SIG-M5 treated with dmso at 0.1 percent for 504 hours (cell line): Measurements from ENCODE around the gene PDE1A.

ENCODE experiments used
- DNase-seq: peaks from one replicate; lab custom pipeline; 2025; ENCODE audit not compliant: unreplicated experiment; lab: John Stamatoyannopoulos, UW

The PDE1A gene

DNA sequence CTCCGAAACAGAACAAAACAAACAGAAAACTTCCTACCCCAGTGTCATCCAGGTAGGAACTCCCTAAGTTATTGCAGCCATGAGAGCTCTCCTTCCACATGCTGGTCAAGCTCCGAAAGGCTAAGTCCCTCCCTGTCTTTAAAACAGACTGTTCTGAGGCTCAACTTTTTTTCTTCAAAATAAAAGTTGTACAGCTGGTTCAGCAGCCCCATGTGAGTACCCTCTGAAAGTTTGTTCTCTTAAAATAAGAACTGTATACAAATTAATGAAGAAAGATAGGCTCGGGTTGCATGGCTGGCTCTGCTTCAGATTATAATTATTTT, at the start of gene PDE1A:
TSS of gene PDE1A (minus strand) at position 119 of the 323 bp plus-strand sequence.
- DNase-seq: no peak

DNA sequence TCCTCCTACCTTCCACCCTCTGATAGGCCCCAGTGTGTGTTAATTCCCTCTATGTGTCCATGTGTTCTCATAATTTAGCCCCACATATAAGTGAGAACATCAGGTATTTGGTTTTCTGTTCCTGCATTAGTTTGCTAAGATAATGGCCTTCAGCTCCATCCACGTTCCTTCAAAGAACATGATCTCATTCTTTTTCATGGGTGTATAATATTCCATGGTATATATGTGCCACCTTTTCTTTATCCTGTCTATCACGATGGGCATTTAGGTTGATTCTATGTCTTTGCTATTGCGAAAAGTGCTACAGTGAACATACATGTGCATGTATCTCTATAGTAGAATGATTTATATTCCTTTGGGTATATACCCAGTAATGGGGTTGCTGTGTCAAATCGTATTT, 46.8 kb upstream of the PDE1A start:
- no peak for DNase-seq

DNA sequence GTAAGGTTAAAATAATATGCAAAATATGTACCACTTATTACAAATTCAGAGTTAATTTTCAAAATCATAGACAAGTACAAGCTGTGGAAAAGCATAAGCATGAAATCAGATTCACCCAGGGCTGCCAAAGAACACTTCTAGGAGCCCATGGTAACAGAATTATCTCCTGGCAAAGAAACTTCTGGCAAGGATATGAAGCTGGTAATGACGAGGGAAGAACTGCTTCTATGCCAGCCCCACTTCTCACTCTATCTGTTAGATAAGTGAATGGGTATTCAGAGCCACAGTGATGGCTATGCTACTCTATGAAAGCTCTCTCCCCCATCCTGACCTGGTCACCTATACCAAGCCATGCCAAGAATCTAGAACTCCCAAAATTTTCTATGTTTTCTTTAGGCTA, 36.9 kb upstream of the PDE1A start:
- no peak for DNase-seq

GRCh38 chr2:182456784-182457183, 29.9 kb upstream of the PDE1A start:
- no peak for DNase-seq

DNA sequence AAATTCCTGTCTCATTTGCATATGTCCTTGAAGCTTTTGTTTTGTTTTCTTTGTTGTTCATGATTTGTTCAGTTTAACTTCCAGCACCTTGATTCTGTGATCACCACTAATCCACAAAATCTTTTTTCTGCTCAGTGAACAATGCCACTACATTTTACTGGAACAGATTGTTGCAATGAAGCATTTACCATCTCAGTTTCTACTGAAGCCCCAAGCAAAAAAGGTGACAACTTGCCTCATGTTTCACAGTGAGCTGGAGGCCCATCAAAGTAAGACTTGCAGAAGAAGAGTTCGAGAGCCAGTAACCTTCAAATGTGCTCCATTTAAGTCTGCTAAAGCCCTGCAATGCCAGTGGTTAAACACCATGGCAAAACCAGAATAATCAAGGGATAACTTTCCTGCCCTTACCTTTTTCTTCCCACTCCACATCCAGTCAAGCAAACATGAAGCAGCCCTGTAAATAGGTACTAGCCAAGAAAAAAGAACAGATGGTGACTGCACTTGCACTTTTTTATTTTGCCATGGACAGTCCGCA, 25.7 kb upstream of the PDE1A start:
- no peak for DNase-seq

GRCh38 chr2:182448371-182448770, 21.5 kb upstream of the PDE1A start:
- no peak for DNase-seq

- no peak for DNase-seq
Measured at GRCh38 chr2:182447863-182448262, 21.0 kb upstream of the PDE1A start.

DNA sequence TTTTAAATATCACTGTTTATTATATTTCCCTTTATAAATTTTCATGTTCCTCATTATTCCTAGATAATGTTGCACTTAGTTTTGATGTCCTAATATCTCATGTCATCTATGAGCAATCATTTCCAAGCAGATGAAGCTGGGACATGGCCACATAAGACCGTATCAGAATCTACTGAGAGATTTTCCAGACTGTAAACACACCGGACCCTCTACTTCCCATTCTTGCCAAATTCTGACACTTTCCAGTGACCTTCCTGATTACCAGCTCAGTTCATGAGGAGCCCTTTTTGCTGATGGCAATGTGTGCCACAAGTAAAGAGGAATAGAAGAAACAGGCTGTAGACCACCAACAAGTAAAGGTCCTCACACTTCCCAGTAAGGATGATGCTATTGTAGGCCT, 20.3 kb upstream of the PDE1A start:
- DNase-seq: no peak

DNA sequence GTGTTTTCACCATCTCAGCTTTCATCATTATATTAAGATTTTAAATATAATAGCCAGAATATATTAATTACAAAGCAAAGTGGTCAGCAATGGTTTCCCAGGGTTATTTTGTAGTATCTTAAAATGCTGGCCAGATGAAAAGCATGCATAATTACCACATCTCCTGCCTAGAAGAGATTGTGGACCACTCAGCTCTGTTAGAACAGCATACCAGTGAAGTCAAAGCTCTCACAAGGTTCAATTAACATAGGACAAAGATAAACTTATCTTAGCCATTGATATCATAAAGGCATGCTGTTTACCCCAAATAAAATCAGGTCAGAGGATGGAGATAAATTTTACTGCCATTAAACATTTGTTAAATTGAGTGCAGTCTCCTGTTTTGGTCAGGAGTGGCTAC, 19.3 kb upstream of the PDE1A start:
- DNase-seq: no peak

GRCh38 chr2:182445391-182445965, 18.6 kb upstream of the PDE1A start:
- no peak for DNase-seq

GRCh38 chr2:182444806-182445205, 18.0 kb upstream of the PDE1A start:
- DNase-seq: no peak

- no peak for DNase-seq
Measured at GRCh38 chr2:182444170-182444569, 17.3 kb upstream of the PDE1A start.

DNA sequence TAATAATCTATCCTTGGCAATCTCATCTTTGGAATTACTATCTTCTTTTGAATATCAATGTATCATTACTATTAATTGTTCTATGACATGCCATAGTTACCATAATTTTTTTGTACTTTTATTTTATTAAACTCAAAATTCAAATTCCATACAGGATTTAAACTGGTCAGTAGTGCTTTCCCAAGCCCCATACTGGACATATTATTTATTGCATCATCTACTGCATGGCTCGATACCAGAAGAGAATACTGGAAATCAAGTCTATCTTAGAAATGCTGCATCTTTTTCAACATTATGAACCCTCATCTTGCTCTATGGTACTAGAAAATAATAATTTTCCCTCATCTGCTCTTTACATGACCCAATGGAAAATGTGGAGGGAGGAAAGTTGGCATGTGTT, 9.4 kb upstream of the PDE1A start:
- no peak for DNase-seq

DNA sequence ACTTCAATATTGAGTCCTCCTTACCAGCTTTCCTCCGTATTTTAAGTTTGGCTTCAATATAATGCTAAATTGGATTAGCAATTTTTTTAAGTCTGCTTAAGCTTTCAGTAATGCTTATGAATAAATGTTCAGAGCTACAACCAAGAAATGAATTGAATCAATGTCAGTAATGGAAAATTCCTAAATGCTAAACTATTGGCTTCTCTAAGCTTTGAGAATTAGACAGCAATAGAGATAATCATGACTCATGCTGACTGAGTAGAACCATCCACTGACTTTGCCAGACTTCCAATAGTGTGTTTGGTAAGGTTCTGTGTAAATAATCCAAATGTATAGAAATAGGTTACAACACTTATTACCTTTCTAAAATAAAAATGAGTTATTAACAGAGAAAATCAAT, 8.9 kb upstream of the PDE1A start:
- no peak for DNase-seq

DNA sequence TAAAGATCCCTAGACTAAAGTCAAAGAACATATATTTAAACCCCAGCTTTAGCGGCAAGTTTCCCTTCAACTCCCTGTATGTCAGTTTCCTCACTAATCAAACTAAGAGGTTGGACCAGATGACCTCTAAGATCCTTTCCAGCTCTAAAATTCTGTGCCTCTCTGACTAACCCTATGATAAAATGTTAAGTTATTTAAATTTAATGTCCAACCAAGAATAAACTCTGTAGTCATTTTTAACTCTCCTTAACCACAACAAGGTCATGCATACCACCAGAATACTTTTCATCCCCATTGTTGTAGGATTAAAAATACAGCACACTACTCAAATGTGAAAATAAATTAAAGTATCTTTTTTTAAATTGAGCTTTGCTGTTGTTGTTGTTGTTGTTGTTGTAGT, 5.2 kb upstream of the PDE1A start:
- DNase-seq: no peak

DNA sequence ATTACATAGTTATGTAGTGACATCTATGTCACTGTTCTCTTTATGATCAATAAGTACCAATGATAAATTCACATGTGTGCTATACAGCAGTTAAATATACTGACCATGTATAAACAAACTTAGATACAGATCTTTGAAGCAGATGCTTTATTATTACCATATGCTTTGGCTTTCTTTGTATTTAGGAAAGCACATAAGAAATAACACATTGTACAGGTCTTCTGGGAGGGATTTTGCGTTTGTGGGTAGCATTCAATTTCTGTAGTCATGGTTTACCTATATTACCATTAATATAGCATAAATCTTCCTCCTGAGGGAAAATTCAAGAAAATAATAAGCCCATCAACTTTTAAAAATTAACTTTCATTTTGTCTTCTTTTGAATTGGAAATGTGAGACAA, 1.6 kb upstream of the PDE1A start:
- DNase-seq: no peak

DNA sequence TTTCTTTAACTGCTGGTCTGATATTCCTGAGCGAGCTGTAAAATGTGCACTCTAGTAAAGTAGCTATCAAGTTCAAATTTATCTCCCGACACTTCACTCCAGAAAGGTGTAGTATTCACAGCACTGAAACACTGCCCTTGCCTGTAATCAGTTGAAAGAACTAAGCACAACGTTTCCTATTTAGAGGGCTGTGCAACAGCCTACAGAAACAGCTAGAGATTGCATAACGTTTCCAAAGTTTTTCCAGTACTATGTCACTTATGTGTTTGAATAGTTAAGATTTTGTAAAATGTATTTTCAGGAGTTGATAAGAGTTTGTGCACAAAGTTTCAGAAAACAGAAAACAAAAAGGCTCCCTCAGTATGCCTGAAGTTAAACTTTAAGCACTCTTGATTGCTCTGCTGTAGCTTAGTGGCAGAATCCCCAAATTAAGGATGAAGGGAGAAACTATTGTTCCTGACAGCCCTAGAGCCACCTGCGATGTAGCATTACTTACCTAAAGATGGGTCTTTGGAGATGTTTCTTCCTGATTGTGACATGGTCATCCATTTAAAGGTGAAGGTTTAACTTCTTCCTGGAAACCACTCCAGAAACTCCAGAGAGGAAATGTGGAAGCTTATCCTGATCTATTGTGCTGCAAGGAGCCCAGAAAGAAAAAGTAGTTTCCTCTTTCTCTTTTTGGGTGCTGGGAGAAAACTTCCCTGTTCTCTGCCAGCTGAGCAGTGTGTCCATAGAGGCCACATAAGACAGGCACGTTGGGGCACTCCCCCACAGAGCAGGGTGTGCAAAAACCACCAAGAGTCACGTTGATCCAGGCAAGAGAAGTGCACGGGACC, 536 bp downstream of the PDE1A start:
- no peak for DNase-seq

DNA sequence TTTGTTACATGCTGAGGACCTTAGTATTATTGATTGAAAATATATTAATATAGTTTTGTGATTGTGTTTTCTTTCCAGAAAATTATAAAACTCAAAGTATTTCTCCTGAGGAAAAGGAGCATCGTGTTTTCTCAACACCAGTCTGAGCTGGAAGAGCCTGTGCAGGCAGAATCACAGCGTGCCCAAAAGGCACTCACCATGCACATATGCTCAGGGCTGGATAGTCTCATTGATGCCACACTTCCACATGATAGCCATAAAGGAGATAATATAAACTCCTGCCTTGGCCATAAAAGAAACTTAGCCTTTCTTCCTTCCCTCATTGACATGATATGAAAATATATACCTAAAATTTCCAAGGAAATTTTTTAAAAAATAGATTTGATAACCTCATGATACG, 4.0 kb downstream of the PDE1A start:
- no peak for DNase-seq

DNA sequence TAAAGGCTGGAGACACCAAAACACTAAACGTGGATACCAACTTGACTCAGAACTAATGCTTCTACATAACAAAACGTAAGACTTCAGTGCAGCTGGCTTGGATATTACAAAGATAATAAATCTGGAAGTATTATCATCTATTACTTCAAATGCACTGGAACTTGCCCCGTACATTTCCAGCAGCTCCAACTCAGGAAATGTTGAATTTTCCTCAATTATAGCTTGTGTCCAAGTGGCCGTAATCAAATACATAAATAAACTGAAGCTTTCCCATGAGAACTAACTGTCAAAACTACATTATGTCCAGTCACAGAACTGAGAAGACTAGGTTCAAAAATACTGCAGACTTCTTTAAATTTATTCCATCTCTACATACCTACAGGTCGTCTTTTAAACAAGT, 6.2 kb downstream of the PDE1A start:
- no peak for DNase-seq

DNA sequence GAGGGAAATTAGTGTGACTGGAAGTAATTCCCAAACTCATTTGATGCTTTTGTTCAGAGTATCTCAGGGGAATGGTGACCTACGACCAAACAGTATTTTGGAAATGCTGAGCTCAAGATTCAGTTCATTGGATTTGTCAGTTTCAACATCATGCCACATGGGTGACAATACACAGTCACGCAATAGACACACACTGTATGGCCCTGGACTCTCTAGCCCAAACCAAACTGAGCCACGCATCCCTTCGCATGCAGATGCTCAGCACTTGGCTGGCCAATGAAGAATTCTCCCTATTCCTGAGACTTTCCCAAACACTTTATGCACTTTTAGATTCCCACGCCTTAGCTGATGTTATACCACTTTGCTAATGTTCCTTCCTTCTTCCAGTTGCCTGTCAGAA, 10.0 kb downstream of the PDE1A start:
- DNase-seq: no peak

- no peak for DNase-seq
Measured at GRCh38 chr2:182416191-182416590, 10.6 kb downstream of the PDE1A start.

DNA sequence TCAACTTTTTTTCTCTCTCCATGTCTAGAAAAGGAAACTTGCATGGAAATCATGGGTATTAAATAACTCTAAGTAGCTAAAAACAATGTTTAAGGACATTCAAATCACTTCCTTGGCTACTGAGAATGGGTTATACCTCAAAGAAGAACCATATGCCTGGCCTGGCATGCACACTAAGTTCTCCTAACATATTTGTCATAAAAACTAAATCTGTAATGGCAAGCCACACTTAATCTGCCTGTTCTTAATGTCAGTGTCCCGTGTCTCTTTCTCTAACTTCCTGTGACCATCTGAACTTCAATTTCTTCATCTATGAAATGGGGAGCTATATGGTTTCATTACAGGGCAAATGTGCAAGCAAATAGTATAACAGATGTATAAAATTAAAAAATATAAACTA, 11.1 kb downstream of the PDE1A start:
- DNase-seq: no peak

DNA sequence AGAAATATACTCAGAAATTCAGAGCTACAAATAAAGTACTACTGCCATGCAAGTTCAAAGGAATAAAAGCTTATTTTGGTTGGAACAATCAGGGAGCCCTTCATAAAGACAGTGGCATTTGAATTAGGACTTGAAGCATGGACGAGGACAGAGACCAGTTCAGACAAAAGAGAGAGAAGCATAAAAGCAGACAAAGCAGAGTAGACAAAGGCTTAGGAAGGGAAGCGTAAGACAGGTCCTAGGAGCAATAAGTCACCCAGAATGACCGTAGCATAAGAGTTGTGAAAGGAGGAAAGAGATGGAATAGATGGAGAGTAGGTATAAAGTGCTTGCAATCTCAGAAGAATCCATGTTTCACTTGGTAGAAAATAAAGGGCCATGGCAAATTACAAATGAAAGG, 14.0 kb downstream of the PDE1A start:
- DNase-seq: no peak
